SJCRH30 (cell line): Measurements from ENCODE around the gene EFNA5. TPM values are rescaled to one million over a fixed set of nuclear protein-coding genes. Genes with fewer than 3 reads are reported as not detected.
A peak's percentile ranks its signal among the peaks of the same experiment; 100 is the strongest.
"Not testable (repeated sequence)": the region's sequence is repeated elsewhere in the genome, so short reads cannot be mapped to it uniquely, and the experiment has no call there.

Experiments used
- DNase-seq, 2 experiments: peaks; one replicate each; pipeline ENCODE4 v3.0.0-alpha.2; 2015 to 2020
- H3K27ac ChIP-seq: fragments of 250-450 bp; sonication (Bioruptor Pico); 2 replicates; pipeline ENCODE4 v1.5.1; 2020; ENCODE audit warnings: mild to moderate bottlenecking, moderate library complexity
- H3K27me3 ChIP-seq: fragments of 250-450 bp; sonication (Bioruptor Pico); 2 replicates; pipeline ENCODE4 v1.5.1; 2020; ENCODE audit warnings: mild to moderate bottlenecking, moderate library complexity
- H3K36me3 ChIP-seq: fragments of 250-450 bp; sonication (Bioruptor Pico); 2 replicates; pipeline ENCODE4 v1.5.1; 2020; ENCODE audit warnings: mild to moderate bottlenecking, moderate library complexity
- H3K4me1 ChIP-seq: fragments of 250-450 bp; sonication (Bioruptor Pico); 2 replicates; pipeline ENCODE4 v1.5.1; 2020; ENCODE audit warnings: mild to moderate bottlenecking, moderate library complexity
- H3K4me3 ChIP-seq: fragments of 250-450 bp; sonication (Bioruptor Pico); 2 replicates; pipeline ENCODE4 v1.5.1; 2020; ENCODE audit warnings: mild to moderate bottlenecking, moderate library complexity
- H3K9me3 ChIP-seq: fragments of 250-450 bp; sonication (Bioruptor Pico); replicated peaks from 2 replicates; pipeline ENCODE4 v1.5.1; 2020; ENCODE audit warnings: mild to moderate bottlenecking, moderate library complexity
- total RNA-seq: library from RNA; depleted of rRNA; stranded (reverse); fragments of >200 nt; shearing (Covaris generic); gene quantifications from 2 replicates; pipeline ENCODE4 v1.2.3, GENCODE V29; 2014

Gene EFNA5
- total RNA-seq, 1 experiment from 2014 or later, result 41.3 TPM

DNA sequence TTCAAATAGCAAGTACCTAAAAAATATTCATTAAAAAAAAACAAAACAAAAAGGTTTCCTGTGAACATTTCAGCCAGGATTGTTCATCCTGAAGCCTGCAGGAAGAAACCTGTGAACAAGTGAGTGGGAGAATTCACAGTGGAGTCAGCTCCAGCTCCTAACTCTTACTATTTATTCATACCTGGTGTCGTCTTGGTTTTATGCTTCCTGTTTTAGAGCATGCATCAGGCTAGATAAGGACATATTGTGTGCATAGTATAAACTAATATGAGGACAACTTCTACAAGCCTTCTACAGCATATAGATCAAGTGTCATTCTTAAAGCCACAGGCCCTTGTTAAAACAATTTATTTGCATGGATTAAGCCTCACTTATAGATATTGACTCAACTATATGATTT lies 169.9 kb downstream of the EFNA5 start:
- H3K4me1 ChIP-seq, result peaks cover 3% of the 10 kb centered on the region
- no peak for DNase-seq
- no peaks in the 10 kb centered on the region for H3K27me3 ChIP-seq
- H3K9me3 ChIP-seq, result no peaks in the 10 kb centered on the region
- no peaks in the 10 kb centered on the region for H3K36me3 ChIP-seq
- H3K4me3 ChIP-seq, result no peak overlapping the region
- no peak overlapping the region for H3K27ac ChIP-seq

DNA sequence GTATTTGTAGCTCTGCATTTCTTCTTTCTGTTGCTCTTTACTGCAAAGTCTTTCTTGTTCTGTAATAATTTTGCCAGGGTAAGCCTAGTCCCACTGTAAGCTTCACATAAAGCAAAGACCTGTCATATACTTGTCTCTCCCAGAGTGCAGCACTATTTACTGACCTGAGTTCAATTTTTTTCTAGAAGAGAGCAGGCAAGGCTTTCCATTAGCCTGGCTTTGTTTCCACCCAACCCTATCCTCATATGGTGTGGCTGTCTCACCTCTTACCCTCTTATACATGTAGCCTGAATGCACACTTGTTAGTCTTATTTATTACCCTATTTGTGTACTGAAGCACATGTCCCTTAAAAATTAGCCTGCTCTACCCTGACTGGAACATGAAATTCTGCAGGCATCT lies 170.4 kb downstream of the EFNA5 start:
- Histone ChIP-seq H3K4me1 (peaks cover 3% of the 10 kb centered on the region), H3K9me3 (no peaks in the 10 kb centered on the region), H3K27me3 (no peaks in the 10 kb centered on the region), H3K4me3 (no peak overlapping the region), H3K27ac (no peak overlapping the region), H3K36me3 (0 out of 2 replicates have a peak, but pooled peaks cover under 1% of the 10 kb centered on the region)
- DNase-seq, result no peak

DNA sequence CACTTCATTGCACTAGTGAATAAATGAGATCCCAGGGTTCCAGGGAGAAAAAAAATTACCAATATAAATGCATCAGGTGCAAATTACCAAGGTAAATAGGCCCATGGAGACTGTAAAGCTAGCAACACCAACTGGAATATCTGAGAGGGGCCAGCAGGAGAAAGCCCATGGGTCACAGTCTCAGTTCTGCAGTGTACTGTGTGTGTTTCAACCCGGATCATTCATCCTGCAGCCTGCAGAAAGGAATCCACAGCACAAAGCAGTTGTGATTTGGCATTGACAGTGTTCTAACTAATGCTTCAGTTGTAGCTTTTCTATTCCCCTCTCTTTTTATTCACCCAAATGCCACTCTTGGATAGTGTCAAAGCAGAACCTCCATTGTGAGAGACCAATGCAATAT lies 171.0 kb downstream of the EFNA5 start:
- H3K27ac ChIP-seq, result no peak overlapping the region
- H3K4me3 ChIP-seq, result no peak overlapping the region
- H3K27me3 ChIP-seq, result no peaks in the 10 kb centered on the region
- H3K9me3 ChIP-seq, result no peaks in the 10 kb centered on the region
- no peak for DNase-seq
- H3K36me3 ChIP-seq, result peaks cover 2% of the 10 kb centered on the region; the same call in 1 of the 2 replicates
- peaks cover 3% of the 10 kb centered on the region for H3K4me1 ChIP-seq

DNA sequence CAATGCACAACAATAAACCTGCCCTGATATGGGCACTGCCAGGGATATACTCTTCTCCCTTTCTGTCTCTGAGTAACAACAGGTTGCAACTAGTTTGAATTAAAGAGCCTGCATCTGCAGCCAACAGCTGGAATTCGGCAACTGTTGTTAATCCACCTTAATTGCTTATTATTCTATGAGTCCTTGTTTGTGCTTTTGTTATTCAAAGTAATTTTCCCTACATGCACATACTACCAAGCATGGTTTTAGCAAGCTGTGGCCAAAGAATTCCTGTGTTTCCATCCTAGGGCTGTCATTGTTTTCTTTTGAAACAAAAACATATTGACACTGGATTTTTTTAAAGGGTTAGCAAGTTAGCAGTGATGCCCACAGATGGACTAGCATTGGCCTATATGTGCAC lies 171.5 kb downstream of the EFNA5 start:
- Histone ChIP-seq H3K4me3 (no peak overlapping the region), H3K27ac (no peak overlapping the region), H3K9me3 (no peaks in the 10 kb centered on the region), H3K27me3 (no peaks in the 10 kb centered on the region), H3K36me3 (peaks cover 2% of the 10 kb centered on the region; the same call in 1 of the 2 replicates), H3K4me1 (peaks cover 3% of the 10 kb centered on the region)
- DNase-seq, result no peak

DNA sequence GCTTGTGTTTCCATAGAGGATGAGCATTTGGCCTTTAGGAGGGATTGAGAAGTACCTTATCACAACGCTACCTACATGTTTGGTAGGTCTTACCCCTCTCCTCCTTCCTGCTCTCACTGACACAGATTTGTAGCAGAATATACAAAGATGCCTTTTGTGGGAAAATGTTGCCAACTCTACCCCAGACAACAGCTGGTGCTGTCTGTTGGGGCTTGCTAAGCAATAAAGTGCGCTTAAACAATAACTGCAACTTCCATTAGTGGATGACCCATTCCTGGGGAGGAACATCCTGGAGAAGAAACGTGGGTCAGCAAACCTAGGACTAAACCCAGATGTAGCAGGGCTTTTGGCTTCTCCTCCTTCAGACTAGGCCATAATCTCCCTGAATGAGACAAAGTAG lies 174.3 kb downstream of the EFNA5 start:
- peaks cover 3% of the 10 kb centered on the region for H3K4me1 ChIP-seq
- H3K36me3 ChIP-seq, result peaks cover 7% of the 10 kb centered on the region
- no peak overlapping the region; the same call in 1 of the 2 replicates for H3K27ac ChIP-seq
- no peak overlapping the region for H3K4me3 ChIP-seq
- H3K9me3 ChIP-seq, result no peaks in the 10 kb centered on the region
- peak; percentile 39 to 69 for DNase-seq
- H3K27me3 ChIP-seq, result no peaks in the 10 kb centered on the region

DNA sequence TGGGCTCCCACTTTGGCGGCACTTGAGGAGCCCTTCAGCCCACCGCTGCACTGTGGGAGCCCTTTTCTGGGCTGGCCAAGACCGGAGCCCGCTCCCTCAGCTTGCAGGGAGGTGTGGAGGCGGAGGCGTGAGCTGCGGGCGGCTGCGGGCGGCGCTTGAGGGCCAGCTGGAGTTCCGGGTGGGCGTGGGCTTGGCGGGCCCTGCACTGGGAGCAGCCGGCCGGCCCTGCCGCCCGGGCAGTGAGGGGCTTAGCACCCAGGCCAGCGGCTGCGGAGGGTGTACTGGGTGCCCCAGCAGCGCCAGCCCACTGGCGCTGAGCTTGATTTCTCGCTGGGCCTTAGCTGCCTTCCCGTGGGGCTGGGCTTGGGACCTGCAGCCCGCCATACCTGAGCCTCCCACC lies 176.6 kb downstream of the EFNA5 start:
- H3K36me3 ChIP-seq, H3K9me3 ChIP-seq, H3K4me3 ChIP-seq, H3K4me1 ChIP-seq, DNase-seq, H3K27me3 ChIP-seq, H3K27ac ChIP-seq: not testable (repeated sequence)

DNA sequence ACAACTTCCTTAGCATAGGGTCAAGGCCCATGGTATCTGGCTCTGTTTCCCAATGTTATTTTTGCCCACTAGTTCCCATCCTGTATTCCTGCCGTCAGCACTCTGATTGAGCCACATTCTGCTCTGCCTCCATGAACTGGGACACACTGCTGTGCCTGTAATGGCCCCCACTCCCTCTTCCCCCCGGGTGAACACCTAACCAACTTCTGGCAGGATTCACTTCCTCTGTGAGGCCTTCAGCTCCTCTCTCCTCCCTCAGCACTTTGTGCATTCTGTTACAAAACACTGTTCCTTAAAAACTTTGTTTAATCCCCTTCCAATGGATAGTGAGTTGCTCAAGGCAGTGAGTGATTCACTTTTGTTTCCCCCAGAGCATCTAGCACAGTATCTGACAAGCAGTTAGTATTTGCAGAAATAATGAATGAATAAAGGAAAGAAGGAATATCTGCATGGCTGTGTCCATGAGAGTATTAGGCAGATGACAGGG lies 183.6 kb downstream of the EFNA5 start:
- H3K4me3 ChIP-seq, result no peak overlapping the region
- H3K4me1 ChIP-seq, result peaks cover 4% of the 10 kb centered on the region; the same call in 1 of the 2 replicates
- no peaks in the 10 kb centered on the region for H3K27me3 ChIP-seq
- H3K27ac ChIP-seq, result no peak overlapping the region
- DNase-seq, result no peak
- H3K9me3 ChIP-seq, result 0 out of 2 replicates have a peak, but pooled peaks cover 2% of the 10 kb centered on the region
- H3K36me3 ChIP-seq, result peaks cover under 1% of the 10 kb centered on the region; the same call in 1 of the 2 replicates

DNA sequence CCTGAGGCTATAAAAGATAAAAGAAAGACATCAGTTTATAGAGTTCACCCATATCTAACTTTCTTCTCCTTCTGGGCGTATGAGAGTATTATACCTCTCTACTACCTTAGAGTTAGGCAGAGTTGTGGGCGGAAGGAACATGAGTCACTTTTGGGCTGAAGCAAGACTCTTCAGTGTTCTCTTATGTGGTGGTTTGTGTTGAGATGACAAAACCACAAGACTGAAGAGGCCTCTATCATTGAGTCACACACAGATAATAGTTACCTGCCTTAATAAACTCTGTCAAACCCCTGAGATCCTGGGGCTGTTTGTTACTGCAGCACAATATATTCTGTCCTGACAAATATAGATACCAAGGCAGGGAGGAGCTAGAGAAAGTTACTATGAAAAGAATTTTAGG lies 184.2 kb downstream of the EFNA5 start:
- Histone ChIP-seq H3K27ac (no peak overlapping the region), H3K4me3 (no peak overlapping the region), H3K36me3 (no peaks in the 10 kb centered on the region), H3K9me3 (0 out of 2 replicates have a peak, but pooled peaks cover 2% of the 10 kb centered on the region), H3K27me3 (no peaks in the 10 kb centered on the region), H3K4me1 (peaks cover 4% of the 10 kb centered on the region; the same call in 1 of the 2 replicates)
- DNase-seq, result no peak

DNA sequence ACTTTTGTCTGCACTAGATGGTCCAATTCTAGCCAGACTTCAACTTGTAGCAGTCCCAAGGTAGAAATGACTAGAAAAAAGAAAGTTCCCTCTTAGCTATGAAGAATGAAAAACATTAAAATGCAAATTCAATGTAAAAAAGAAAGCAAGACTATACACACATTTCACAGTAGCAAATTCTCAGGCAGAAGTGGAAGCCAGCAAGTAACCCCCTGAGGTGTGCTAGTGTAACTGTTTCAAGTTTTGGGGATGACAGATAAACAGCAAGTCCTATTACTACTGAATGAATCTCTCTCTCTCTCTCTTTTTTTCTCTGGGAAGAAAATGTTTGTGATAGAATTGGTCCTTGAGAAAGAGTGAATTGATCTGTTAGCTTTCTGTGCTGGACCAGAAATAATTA lies 185.6 kb downstream of the EFNA5 start:
- 0 out of 2 replicates have a peak, but pooled peaks cover 2% of the 10 kb centered on the region for H3K9me3 ChIP-seq
- no peaks in the 10 kb centered on the region for H3K27me3 ChIP-seq
- peaks cover 4% of the 10 kb centered on the region; the same call in 1 of the 2 replicates for H3K4me1 ChIP-seq
- H3K36me3 ChIP-seq, result no peaks in the 10 kb centered on the region
- DNase-seq, result no peak
- H3K27ac ChIP-seq, result no peak overlapping the region
- no peak overlapping the region for H3K4me3 ChIP-seq

DNA sequence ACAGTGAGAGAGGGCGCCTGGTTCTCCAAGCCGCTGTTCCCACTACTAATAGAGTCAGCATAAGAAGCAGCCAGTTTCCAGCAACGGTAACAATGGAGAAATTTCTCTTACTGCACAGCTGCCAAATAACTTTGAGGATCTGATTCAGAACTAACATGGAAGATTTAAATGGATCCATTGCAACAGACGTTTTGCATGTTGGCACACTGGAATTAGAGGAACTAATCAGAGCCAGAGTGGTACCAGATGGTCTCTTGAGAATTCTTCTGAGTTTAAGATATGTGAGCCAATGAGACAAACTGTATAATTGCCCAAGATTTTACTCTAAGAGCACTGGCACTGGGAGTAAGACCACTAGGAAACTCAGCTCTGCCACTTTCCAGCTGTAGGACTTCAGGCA lies 186.5 kb downstream of the EFNA5 start:
- no peak for DNase-seq
- no peaks in the 10 kb centered on the region for H3K27me3 ChIP-seq
- H3K36me3 ChIP-seq, result no peaks in the 10 kb centered on the region
- H3K4me3 ChIP-seq, result no peak overlapping the region
- H3K4me1 ChIP-seq, result peaks cover 4% of the 10 kb centered on the region; the same call in 1 of the 2 replicates
- H3K27ac ChIP-seq, result no peak overlapping the region
- 0 out of 2 replicates have a peak, but pooled peaks cover 2% of the 10 kb centered on the region for H3K9me3 ChIP-seq

DNA sequence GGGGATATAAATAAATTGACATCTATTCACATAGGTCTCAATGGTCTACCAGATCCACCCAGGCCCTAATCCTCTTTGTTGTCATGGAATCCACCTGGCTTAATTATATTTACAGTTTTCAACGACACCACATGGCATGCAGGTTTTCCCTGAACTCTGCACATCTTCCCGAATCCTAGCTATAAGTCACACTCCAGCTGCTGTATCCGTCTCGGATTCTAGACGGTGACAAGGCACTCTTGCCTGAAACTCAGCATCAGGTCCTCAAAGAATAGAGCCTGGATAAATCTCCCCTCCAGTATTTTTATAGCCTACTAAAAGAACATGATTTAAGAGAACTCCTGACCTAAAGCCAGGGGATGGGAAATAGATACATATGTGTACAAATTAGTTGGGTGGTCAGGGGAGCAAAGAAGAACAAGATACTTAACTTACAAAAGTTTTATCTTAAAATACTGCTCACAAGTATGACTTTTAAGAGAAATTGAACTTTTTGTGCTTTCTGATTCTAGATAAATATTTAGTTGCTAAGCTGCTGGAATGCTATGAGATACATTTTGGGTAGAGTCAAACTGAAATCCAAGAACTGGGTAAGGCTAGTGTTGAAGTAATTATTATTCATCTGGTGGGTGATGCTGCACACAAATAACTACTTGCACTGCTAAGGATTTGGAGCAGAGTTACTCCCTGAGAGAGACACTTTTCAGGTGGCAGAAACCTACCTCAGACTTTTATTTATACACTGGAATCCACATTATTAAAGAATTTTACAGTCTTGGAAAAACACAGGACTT lies 187.3 kb downstream of the EFNA5 start:
- H3K36me3 ChIP-seq, result no peaks in the 10 kb centered on the region
- H3K9me3 ChIP-seq, result 0 out of 2 replicates have a peak, but pooled peaks cover 2% of the 10 kb centered on the region
- peaks cover 4% of the 10 kb centered on the region; the same call in 1 of the 2 replicates for H3K4me1 ChIP-seq
- no peaks in the 10 kb centered on the region for H3K27me3 ChIP-seq
- H3K4me3 ChIP-seq, result no peak overlapping the region
- H3K27ac ChIP-seq, result no peak overlapping the region; the same call in 1 of the 2 replicates
- DNase-seq, result peak; percentile 29 to 57

DNA sequence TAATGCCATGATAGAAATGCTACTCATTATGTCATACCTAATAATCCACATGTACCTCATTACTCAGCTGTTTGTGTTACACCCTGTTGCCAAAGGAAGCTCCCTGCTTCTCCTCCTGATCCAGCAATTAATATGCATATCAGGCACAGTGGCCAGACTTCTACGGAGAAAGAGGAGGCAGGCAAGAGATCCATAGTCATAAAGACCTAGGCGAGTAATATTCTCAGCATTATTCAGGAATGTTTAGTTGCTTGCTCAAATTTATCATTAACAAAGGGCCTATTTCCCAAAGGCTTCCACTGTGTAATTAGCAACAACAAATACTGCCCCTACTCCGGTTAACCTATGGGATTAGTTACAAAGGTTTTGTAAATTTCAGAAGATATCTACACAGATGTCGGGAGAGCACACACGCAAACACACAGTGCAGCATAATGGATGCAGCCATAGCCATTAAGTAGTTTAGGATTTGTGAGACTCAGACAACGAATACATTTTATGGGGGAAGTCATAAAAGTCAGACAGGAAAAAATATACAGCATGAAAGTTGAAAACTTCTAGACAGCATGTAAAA lies 192.6 kb downstream of the EFNA5 start:
- H3K4me1 ChIP-seq, result no peaks in the 10 kb centered on the region
- no peaks in the 10 kb centered on the region for H3K27me3 ChIP-seq
- H3K36me3 ChIP-seq, result no peaks in the 10 kb centered on the region
- H3K27ac ChIP-seq, result no peak overlapping the region
- DNase-seq, result no peak
- H3K4me3 ChIP-seq, result no peak overlapping the region
- H3K9me3 ChIP-seq, result no peaks in the 10 kb centered on the region

DNA sequence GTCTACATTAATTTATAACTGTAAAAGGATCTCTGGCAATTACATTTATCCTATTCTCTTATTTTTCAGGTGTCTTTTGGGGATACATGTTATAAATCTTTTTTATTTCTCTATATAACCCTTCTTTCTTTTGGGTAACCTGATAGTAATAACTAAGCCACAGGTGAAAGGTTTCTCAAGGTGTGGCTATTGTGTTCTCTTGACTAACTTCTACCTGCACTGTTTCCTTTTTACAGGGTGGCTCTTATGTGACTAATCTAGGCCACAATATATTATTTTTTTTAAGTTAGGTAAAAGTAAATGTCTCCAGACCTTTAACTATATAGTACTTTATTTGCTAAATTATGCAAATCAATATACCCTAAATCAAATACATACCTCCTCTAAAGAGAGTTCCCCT lies 193.2 kb downstream of the EFNA5 start:
- DNase-seq, result no peak
- no peaks in the 10 kb centered on the region for H3K36me3 ChIP-seq
- H3K4me3 ChIP-seq, result no peak overlapping the region
- H3K27me3 ChIP-seq, result no peaks in the 10 kb centered on the region
- no peaks in the 10 kb centered on the region for H3K9me3 ChIP-seq
- H3K4me1 ChIP-seq, result no peaks in the 10 kb centered on the region
- no peak overlapping the region for H3K27ac ChIP-seq

DNA sequence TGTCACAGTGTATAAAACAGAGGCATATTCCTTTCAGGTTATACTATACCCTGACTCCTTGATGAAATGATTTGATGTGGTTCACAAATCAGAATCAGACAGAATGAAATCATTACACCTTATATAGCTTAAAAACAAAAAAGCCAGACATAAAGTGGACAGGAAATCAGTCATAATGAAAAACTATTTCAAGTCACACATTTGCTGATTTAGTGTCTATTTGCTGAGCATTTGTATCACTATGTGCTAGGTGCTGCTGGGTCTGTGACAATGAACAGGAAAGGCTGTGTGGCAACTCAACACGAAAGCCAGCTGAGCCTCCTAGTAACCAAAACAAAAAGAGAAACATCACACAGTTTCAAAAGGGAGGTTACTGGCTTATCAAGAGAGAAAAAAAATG lies 194.0 kb downstream of the EFNA5 start:
- Histone ChIP-seq H3K36me3 (no peaks in the 10 kb centered on the region), H3K9me3 (no peaks in the 10 kb centered on the region), H3K27me3 (no peaks in the 10 kb centered on the region), H3K4me1 (no peaks in the 10 kb centered on the region), H3K27ac (no peak overlapping the region), H3K4me3 (no peak overlapping the region)
- DNase-seq, result no peak

DNA sequence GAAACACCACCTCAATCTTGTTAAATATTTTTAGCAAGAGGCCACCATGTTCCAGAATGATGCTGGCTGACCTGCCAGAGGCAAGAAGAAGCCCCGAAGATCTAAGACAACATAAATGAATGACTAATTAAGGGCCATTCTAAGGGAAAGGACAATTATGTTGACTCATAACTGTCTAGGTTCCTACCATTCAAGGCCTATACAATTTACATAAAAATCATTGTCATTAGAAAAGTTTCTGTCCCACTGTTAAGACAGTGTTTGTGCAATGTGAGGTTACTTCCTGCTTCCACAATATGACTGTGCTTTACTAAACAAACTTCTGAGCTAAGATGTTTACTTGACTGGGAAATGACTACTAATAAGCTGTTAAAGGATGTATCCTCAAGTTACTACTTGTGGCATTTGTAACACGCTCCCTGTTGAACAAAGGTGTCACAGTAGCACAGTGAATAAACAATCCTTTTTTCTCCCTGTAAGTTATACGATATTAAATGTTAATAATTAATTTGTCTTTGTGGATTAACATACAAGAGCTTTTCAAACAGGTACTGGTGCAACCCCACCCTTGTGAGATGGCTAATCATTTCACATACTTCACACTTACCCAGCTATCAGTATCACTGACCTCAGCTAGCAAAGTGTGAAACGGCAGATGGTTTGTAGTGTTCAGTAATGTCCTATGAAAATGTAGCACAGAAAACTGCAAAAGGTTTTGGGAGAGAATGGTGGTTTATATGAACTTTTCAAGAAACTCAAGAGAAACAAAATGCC lies 195.8 kb downstream of the EFNA5 start:
- no peak for DNase-seq

More for the DNA sequence above, 195.8 kb downstream of the EFNA5 start:
- Histone ChIP-seq H3K27me3 (no peaks in the 10 kb centered on the region), H3K27ac (no peak overlapping the region), H3K4me3 (no peak overlapping the region), H3K36me3 (no peaks in the 10 kb centered on the region), H3K9me3 (no peaks in the 10 kb centered on the region), H3K4me1 (peaks cover 5% of the 10 kb centered on the region)
